Activated effector memory CD4-positive, alpha-beta T cell treated with anti-CD3 and anti-CD28 coated beads, Interleukin-2, amount 50 U/mL, for 16 hours (primary cell): Measurements from ENCODE around the gene CSGALNACT2.
A peak's percentile ranks its signal among the peaks of the same experiment; 100 is the strongest.

Experiments
- DNase-seq: peaks from one replicate; pipeline ENCODE4 v3.0.0-alpha.2; 2020

The CSGALNACT2 gene

GRCh38 chr10:43203448-43204041, 65.3 kb downstream of the CSGALNACT2 start:
- peak; percentile 71 for DNase-seq

GRCh38 chr10:43204042-43204942, 66.0 kb downstream of the CSGALNACT2 start:
- DNase-seq = peak; percentile 61

GRCh38 chr10:43204943-43205671, 66.9 kb downstream of the CSGALNACT2 start:
- peak; percentile 83 for DNase-seq

GRCh38 chr10:43205681-43206390, 67.6 kb downstream of the CSGALNACT2 start:
- DNase-seq = no peak

GRCh38 chr10:43206391-43207235, 68.4 kb downstream of the CSGALNACT2 start:
- peak; percentile 57 for DNase-seq

GRCh38 chr10:43208147-43209073, 70.2 kb downstream of the CSGALNACT2 start:
- peak; percentile 55 for DNase-seq

GRCh38 chr10:43209074-43209455, 70.8 kb downstream of the CSGALNACT2 start:
- peak; percentile 12 for DNase-seq

GRCh38 chr10:43209651-43210141, 71.5 kb downstream of the CSGALNACT2 start:
- peak; percentile 54 for DNase-seq

GRCh38 chr10:43210556-43210955, 72.3 kb downstream of the CSGALNACT2 start:
- peak; percentile 57 for DNase-seq

- DNase-seq = no peak
These were observed 72.8 kb downstream of the CSGALNACT2 start for GRCh38 chr10:43211030-43211429.

- peak; percentile 62 for DNase-seq
These were observed 73.3 kb downstream of the CSGALNACT2 start for GRCh38 chr10:43211431-43212042.

GRCh38 chr10:43212043-43212721, 73.9 kb downstream of the CSGALNACT2 start:
- DNase-seq = no peak

GRCh38 chr10:43214071-43214955, 76.1 kb downstream of the CSGALNACT2 start:
- DNase-seq = no peak

- no peak for DNase-seq
These were observed 76.8 kb downstream of the CSGALNACT2 start for GRCh38 chr10:43214956-43215561.

GRCh38 chr10:43215758-43216455, 77.7 kb downstream of the CSGALNACT2 start:
- no peak for DNase-seq

GRCh38 chr10:43216931-43217562, 78.8 kb downstream of the CSGALNACT2 start:
- DNase-seq = no peak
